ENCODE measurements around the gene FSTL3. TPM values are rescaled to one million over a fixed set of nuclear protein-coding genes. Genes with fewer than 3 reads are reported as not detected.
A peak's percentile ranks its signal among the peaks of the same experiment; 100 is the strongest.

FSTL3 gene
- total and polyA plus RNA-seq, 10 of the 15 experiments (the other 5 are each of a cell fraction or from before 2014, with no cell fraction given): 0.42 to 13.5 (median 3.6) TPM

DNA sequence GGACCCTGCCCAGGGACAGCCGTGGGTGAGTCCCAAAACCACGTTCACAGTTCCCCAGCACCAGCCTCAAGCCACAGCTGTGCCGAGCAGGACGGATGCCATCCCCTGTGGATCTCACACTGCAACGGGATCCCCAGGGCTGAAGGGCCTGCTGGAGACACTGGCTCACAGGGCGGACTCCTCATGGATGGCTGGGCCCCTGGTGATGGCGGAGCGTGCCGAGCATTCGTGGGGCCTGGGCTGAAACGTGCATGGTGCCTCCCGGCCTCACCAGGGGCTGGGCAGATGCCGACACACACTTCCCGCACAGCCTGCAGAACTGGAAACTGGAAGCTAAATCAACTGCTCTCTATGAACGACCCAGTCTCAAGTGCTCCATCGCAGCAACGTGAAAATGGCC, 22.8 kb upstream of the FSTL3 start:
- ChIA-PET POLR2A (no interaction called here), CTCF (no interaction called here), RAD21 (ENCODE audit: unreplicated experiment) (no interaction called here), SMC1A (ENCODE audit: uncharacterized antibody, unreplicated experiment) (no interaction called here)
- in situ Hi-C loops (cut with MboI) (no loop called here), intact Hi-C loops (cut with micrococcal nuclease; ENCODE audit: unreplicated experiment) (no loop called here)
- Histone ChIP-seq H3K27ac (ENCODE audit: control insufficient read depth, insufficient read depth) (no peak overlapping the region), H3K9me3 (replicated peaks; ENCODE audit: control insufficient read depth, insufficient read depth, low read length) (no peaks in the 10 kb centered on the region), H3K79me2 (ENCODE audit: control insufficient read depth, insufficient read depth, low read length) (peaks cover 54% of the 10 kb centered on the region), H3K4me2 (ENCODE audit: control insufficient read depth, insufficient read depth) (no peak overlapping the region), H3K4me3 (no peak overlapping the region), H3K4me1 (ENCODE audit: control insufficient read depth, insufficient read depth, low read length) (no peaks in the 10 kb centered on the region), H3K9ac (ENCODE audit: control insufficient read depth, insufficient read depth, low read length) (no peak overlapping the region), H2AFZ (ENCODE audit: control insufficient read depth, low read depth, low read length) (no peak overlapping the region), H4K20me1 (ENCODE audit: control insufficient read depth, insufficient read depth) (peaks cover 8% of the 10 kb centered on the region), H3K27me3 (replicated peaks in 1 of 2; ENCODE audit: control insufficient read depth in 2 of 2, insufficient read depth in 2 of 2, low read length in 1 of 2) (no peaks in the 10 kb centered on the region), H3K36me3 (ENCODE audit: control insufficient read depth in 2 of 2, insufficient read depth in 2 of 2, low read length in 1 of 2) (peaks cover 14 to 54% of the 10 kb centered on the region in 2 experiments)
- peak; percentile 32; the same call in 1 of the 2 replicates for TF ChIP-seq POLR2A (IDR thresholded peaks at IDR 0.05; ENCODE audit: low read depth, low read length)
- TF ChIP-seq PAX5 (IDR thresholded peaks at IDR 0.05; ENCODE audit: borderline replicate concordance, low read depth, low read length): no peak
- TF ChIP-seq SUZ12 (IDR thresholded peaks at IDR 0.05; ENCODE audit: unreplicated experiment): no peak
- no peak for TF ChIP-seq HDAC2 (IDR thresholded peaks at IDR 0.05)
- no peak for TF ChIP-seq ZBTB4 (CRISPR knock-in tag; IDR thresholded peaks at IDR 0.05)
- 96% methylated on average over 17 of the region's 17 CpGs for WGBS (ENCODE audit: insufficient coverage, insufficient replicate concordance, low lambda C conversion rate, missing lambda C conversion rate)
- FAIRE-seq: no peak
- ATAC-seq: no peak
- no peak for DNase-seq (ENCODE audit: low read depth, low spot score)
- BruUV-seq (replicated peaks): no TSS peak

DNA sequence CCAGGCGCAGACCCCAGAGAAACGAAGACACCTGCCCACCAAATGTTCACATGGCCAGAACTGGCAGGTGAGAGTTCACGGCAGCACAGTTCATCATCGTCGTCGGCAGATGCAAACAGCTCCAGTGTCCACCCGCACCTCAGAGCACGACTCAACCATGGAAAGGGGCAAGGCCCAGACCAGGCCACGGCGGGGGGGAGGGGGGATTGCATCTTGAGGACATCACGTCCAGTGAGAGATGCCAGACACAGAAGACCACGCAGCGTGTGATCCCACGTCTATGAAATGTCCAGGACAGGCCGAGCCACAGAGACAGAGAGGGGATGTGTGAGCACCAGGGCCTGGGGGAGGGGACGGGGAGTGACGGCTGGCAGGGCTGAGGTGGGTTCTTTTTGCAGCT, 20.5 kb upstream of the FSTL3 start:
- POLR2A ChIA-PET: interaction anchor here (0.6 kb wide), 2 partner anchors 22 to 373 kb away, joined by 3 to 4 read pairs; no protein-coding TSS in a partner anchor
- Histone ChIP-seq H4K20me1 (ENCODE audit: control insufficient read depth, insufficient read depth) (peaks cover 18% of the 10 kb centered on the region), H3K27ac (ENCODE audit: control insufficient read depth, insufficient read depth) (no peak overlapping the region), H3K4me3 (no peak overlapping the region), H3K27me3 (replicated peaks in 1 of 2; ENCODE audit: control insufficient read depth in 2 of 2, insufficient read depth in 2 of 2, low read length in 1 of 2) (no peaks in the 10 kb centered on the region), H2AFZ (ENCODE audit: control insufficient read depth, low read depth, low read length) (no peak overlapping the region), H3K79me2 (ENCODE audit: control insufficient read depth, insufficient read depth, low read length) (peaks cover 77% of the 10 kb centered on the region), H3K9me3 (replicated peaks; ENCODE audit: control insufficient read depth, insufficient read depth, low read length) (no peaks in the 10 kb centered on the region), H3K4me2 (ENCODE audit: control insufficient read depth, insufficient read depth) (no peak overlapping the region), H3K4me1 (ENCODE audit: control insufficient read depth, insufficient read depth, low read length) (peaks cover 10% of the 10 kb centered on the region; the same call in 1 of the 2 replicates), H3K9ac (ENCODE audit: control insufficient read depth, insufficient read depth, low read length) (no peak overlapping the region), H3K36me3 (ENCODE audit: control insufficient read depth in 2 of 2, insufficient read depth in 2 of 2, low read length in 1 of 2) (peaks cover 13 to 52% of the 10 kb centered on the region in 2 experiments)
- SMC1A ChIA-PET (ENCODE audit: uncharacterized antibody, unreplicated experiment): no interaction called here
- DNase-seq (ENCODE audit: low read depth, low spot score) (no peak), ATAC-seq (no peak), FAIRE-seq (no peak)
- intact Hi-C loops (cut with micrococcal nuclease; ENCODE audit: unreplicated experiment): no loop called here
- WGBS (ENCODE audit: insufficient coverage, insufficient replicate concordance, low lambda C conversion rate, missing lambda C conversion rate): 87% methylated on average over 17 of the region's 17 CpGs
- RAD21 ChIA-PET (ENCODE audit: unreplicated experiment): no interaction called here
- no TSS peak for BruUV-seq (replicated peaks)
- in situ Hi-C loops (cut with MboI): no loop called here
- TF ChIP-seq POLR2A (IDR thresholded peaks at IDR 0.05; ENCODE audit: low read depth, low read length): peak; percentile 43; the same call in 1 of the 2 replicates
- TF ChIP-seq, protein P1, sequence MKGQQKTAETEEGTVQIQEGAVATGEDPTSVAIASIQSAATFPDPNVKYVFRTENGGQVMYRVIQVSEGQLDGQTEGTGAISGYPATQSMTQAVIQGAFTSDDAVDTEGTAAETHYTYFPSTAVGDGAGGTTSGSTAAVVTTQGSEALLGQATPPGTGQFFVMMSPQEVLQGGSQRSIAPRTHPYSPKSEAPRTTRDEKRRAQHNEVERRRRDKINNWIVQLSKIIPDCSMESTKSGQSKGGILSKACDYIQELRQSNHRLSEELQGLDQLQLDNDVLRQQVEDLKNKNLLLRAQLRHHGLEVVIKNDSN (IDR thresholded peaks at IDR 0.05; ENCODE audit: borderline replicate concordance, extremely low read length, insufficient read depth, low read depth, low read length): no peak
- CTCF ChIA-PET: interaction anchor here (0.6 to 0.7 kb wide), 2 partner anchors 50 to 72 kb away, joined by 3 read pairs; no protein-coding TSS in a partner anchor

Data from GM12878 (cell line).